Astrocyte (in vitro differentiated cells and primary cell): ENCODE measurements around the gene OSMR. TPM values are rescaled to one million over a fixed set of nuclear protein-coding genes. Genes with fewer than 3 reads are reported as not detected.

Experiments
- DNase-seq: peaks from one replicate; pipeline ENCODE4 v3.0.0-alpha.2; 2010; ENCODE audit warnings: low read depth
- FAIRE-seq: peaks from 2 replicates; lab custom pipeline; 2011; peaks lifted over from hg19 to GRCh38; lab: Jason Lieb, UNC
- H2AFZ ChIP-seq: 2 replicates; pipeline ENCODE4 v1.6.0; 2012; ENCODE audit warnings: low read depth, low read length, inconsistent platforms
- H3K27ac ChIP-seq: 2 replicates; pipeline ENCODE4 v1.5.1; 2011; ENCODE audit warnings: low read depth, low read length, inconsistent platforms
- H3K27me3 ChIP-seq: 2 replicates; pipeline ENCODE4 v1.6.0; 2011; ENCODE audit warnings: low read length, inconsistent platforms; ENCODE audit not compliant: insufficient read depth
- H3K36me3 ChIP-seq: 2 replicates; pipeline ENCODE4 v1.5.1; 2011; ENCODE audit warnings: low read length, inconsistent platforms; ENCODE audit not compliant: insufficient read depth
- H3K4me1 ChIP-seq: 2 replicates; pipeline ENCODE4 v1.5.1; 2011; ENCODE audit warnings: low read length, inconsistent platforms; ENCODE audit not compliant: insufficient read depth
- H3K4me2 ChIP-seq: 2 replicates; pipeline ENCODE4 v1.6.0; 2012; ENCODE audit warnings: low read length, inconsistent platforms
- H3K4me3 ChIP-seq: 2 replicates; pipeline ENCODE4 v1.5.1; 2011; ENCODE audit warnings: low read depth, mild to moderate bottlenecking, low read length, inconsistent platforms; ENCODE audit not compliant: insufficient read depth
- H3K79me2 ChIP-seq: 2 replicates; pipeline ENCODE4 v1.6.0; 2012; ENCODE audit warnings: mild to moderate bottlenecking, low read length, inconsistent platforms; ENCODE audit not compliant: insufficient read depth
- H3K9ac ChIP-seq: 2 replicates; pipeline ENCODE4 v1.6.0; 2012; ENCODE audit warnings: mild to moderate bottlenecking, low read length, inconsistent platforms
- H3K9me3 ChIP-seq: 2 replicates; pipeline ENCODE4 v1.5.1; 2012; ENCODE audit warnings: low read depth, mild to moderate bottlenecking, low read length, inconsistent platforms; ENCODE audit not compliant: insufficient read depth
- H4K20me1 ChIP-seq: 2 replicates; pipeline ENCODE4 v1.6.0; 2012; ENCODE audit warnings: low read length, inconsistent platforms; ENCODE audit not compliant: insufficient read depth
- H3K27ac Mint-ChIP-seq: one replicate; pipeline ENCODE4 v1.8.0; 2021; ENCODE audit warnings: mild to moderate bottlenecking, mixed read lengths; ENCODE audit not compliant: unreplicated experiment
- H3K27me3 Mint-ChIP-seq: one replicate; pipeline ENCODE4 v1.8.0; 2021; ENCODE audit warnings: low read depth, mixed read lengths; ENCODE audit not compliant: unreplicated experiment
- H3K36me3 Mint-ChIP-seq: one replicate; pipeline ENCODE4 v1.8.0; 2021; ENCODE audit warnings: low read depth, mixed read lengths; ENCODE audit not compliant: unreplicated experiment
- H3K4me1 Mint-ChIP-seq: one replicate; pipeline ENCODE4 v1.8.0; 2021; ENCODE audit warnings: low read depth, mixed read lengths; ENCODE audit not compliant: unreplicated experiment
- H3K4me3 Mint-ChIP-seq: one replicate; pipeline ENCODE4 v1.8.0; 2021; ENCODE audit warnings: mild to moderate bottlenecking, moderate library complexity, mixed read lengths; ENCODE audit not compliant: unreplicated experiment
- H3K9me3 Mint-ChIP-seq: one replicate; pipeline ENCODE4 v1.8.0; 2021; ENCODE audit warnings: mild to moderate bottlenecking, mixed read lengths; ENCODE audit not compliant: unreplicated experiment
- CTCF ChIP-seq: IDR thresholded peaks from 2 replicates; pipeline ENCODE4 v1.5.1; 2011; ENCODE audit warnings: low read depth, mild to moderate bottlenecking, inconsistent platforms, low read length, moderate library complexity; ENCODE audit not compliant: insufficient read depth
- EZH2 ChIP-seq: IDR thresholded peaks from 2 replicates; pipeline ENCODE4 v1.6.1; 2012; ENCODE audit warnings: mild to moderate bottlenecking, low read length, inconsistent platforms; ENCODE audit not compliant: insufficient read depth
- total RNA-seq: library from RNA; stranded (reverse); gene quantifications from 2 replicates; pipeline ENCODE4 v1.2.1, GENCODE V29; 2021

The OSMR gene
- total RNA-seq, 1 donor from 2014 or later, result 38.6 TPM

- no peak overlapping the region for H3K9ac ChIP-seq
- Mint-ChIP-seq H3K27me3 (no peaks in the 10 kb centered on the region), H3K36me3 (peaks cover 42% of the 10 kb centered on the region), H3K4me3 (no peak overlapping the region), H3K27ac (no peak overlapping the region), H3K9me3 (peaks cover 16% of the 10 kb centered on the region), H3K4me1 (no peaks in the 10 kb centered on the region)
- H3K36me3 ChIP-seq, result peaks cover 5% of the 10 kb centered on the region
- H3K79me2 ChIP-seq, result no peaks in the 10 kb centered on the region
- H3K9me3 ChIP-seq, result no peaks in the 10 kb centered on the region
- TF ChIP-seq CTCF (no peak), EZH2 (no peak)
- H3K27me3 ChIP-seq, result no peaks in the 10 kb centered on the region
- H3K4me2 ChIP-seq, result no peak overlapping the region
- H3K27ac ChIP-seq, result no peak overlapping the region
- DNase-seq, result no peak
- no peaks in the 10 kb centered on the region for H3K4me1 ChIP-seq
- H3K4me3 ChIP-seq, result no peak overlapping the region
- no peak for FAIRE-seq
- no peaks in the 10 kb centered on the region for H4K20me1 ChIP-seq
- H2AFZ ChIP-seq, result no peak overlapping the region
Observed at GRCh38 chr5:38906503-38906902, 60.7 kb downstream of the OSMR start.

GRCh38 chr5:38911933-38912332 is 66.1 kb downstream of the OSMR start:
- Mint-ChIP-seq H3K4me3 (no peak overlapping the region), H3K27ac (no peak overlapping the region), H3K27me3 (no peaks in the 10 kb centered on the region), H3K9me3 (peaks cover 16% of the 10 kb centered on the region), H3K4me1 (no peaks in the 10 kb centered on the region), H3K36me3 (peaks cover 33% of the 10 kb centered on the region)
- no peaks in the 10 kb centered on the region for H3K36me3 ChIP-seq
- no peaks in the 10 kb centered on the region for H3K27me3 ChIP-seq
- TF ChIP-seq EZH2, result no peak
- TF ChIP-seq CTCF, result no peak
- H4K20me1 ChIP-seq, result no peaks in the 10 kb centered on the region
- no peaks in the 10 kb centered on the region for H3K79me2 ChIP-seq
- H3K4me3 ChIP-seq, result no peak overlapping the region
- DNase-seq (no peak), FAIRE-seq (no peak)
- H3K4me1 ChIP-seq, result no peaks in the 10 kb centered on the region
- no peak overlapping the region for H2AFZ ChIP-seq
- H3K4me2 ChIP-seq, result no peak overlapping the region
- H3K9ac ChIP-seq, result no peak overlapping the region
- H3K9me3 ChIP-seq, result no peaks in the 10 kb centered on the region
- no peak overlapping the region for H3K27ac ChIP-seq

GRCh38 chr5:38913714-38914113 is 67.9 kb downstream of the OSMR start:
- Histone ChIP-seq H3K4me2 (no peak overlapping the region), H4K20me1 (no peaks in the 10 kb centered on the region), H2AFZ (no peak overlapping the region), H3K27ac (no peak overlapping the region), H3K36me3 (no peaks in the 10 kb centered on the region), H3K27me3 (no peaks in the 10 kb centered on the region), H3K4me3 (no peak overlapping the region), H3K79me2 (no peaks in the 10 kb centered on the region), H3K9me3 (no peaks in the 10 kb centered on the region), H3K9ac (no peak overlapping the region), H3K4me1 (no peaks in the 10 kb centered on the region)
- no peak for DNase-seq
- peaks cover 22% of the 10 kb centered on the region for H3K36me3 Mint-ChIP-seq
- H3K4me1 Mint-ChIP-seq, result no peaks in the 10 kb centered on the region
- TF ChIP-seq CTCF (no peak), EZH2 (no peak)
- no peak overlapping the region for H3K27ac Mint-ChIP-seq
- no peaks in the 10 kb centered on the region for H3K27me3 Mint-ChIP-seq
- H3K4me3 Mint-ChIP-seq, result no peak overlapping the region
- peak; percentile 34 for FAIRE-seq
- H3K9me3 Mint-ChIP-seq, result peaks cover 16% of the 10 kb centered on the region
